Endothelial cell (in vitro differentiated cells): ENCODE data around the gene YWHAQ. TPM values are rescaled to one million over a fixed set of nuclear protein-coding genes. Genes with fewer than 3 reads are reported as not detected.
"Not testable (repeated sequence)": the region's sequence is repeated elsewhere in the genome, so short reads cannot be mapped to it uniquely, and the experiment has no call there.

Experiments
- DNase-seq: peaks from one replicate; pipeline ENCODE4 v3.0.0; 2021; ENCODE audit warnings: low spot score
- H3K27ac Mint-ChIP-seq: one replicate; pipeline ENCODE4 v1.8.0; 2021; ENCODE audit warnings: mixed read lengths, inconsistent platforms; ENCODE audit not compliant: unreplicated experiment
- H3K27me3 Mint-ChIP-seq: one replicate; pipeline ENCODE4 v1.8.0; 2021; ENCODE audit warnings: mild to moderate bottlenecking, moderate library complexity, mixed read lengths, inconsistent platforms; ENCODE audit not compliant: unreplicated experiment
- H3K36me3 Mint-ChIP-seq: one replicate; pipeline ENCODE4 v1.8.0; 2021; ENCODE audit warnings: mild to moderate bottlenecking, low read depth, mixed read lengths, inconsistent platforms; ENCODE audit not compliant: unreplicated experiment
- H3K4me1 Mint-ChIP-seq: one replicate; pipeline ENCODE4 v1.8.0; 2021; ENCODE audit warnings: mild to moderate bottlenecking, mixed read lengths, inconsistent platforms; ENCODE audit not compliant: unreplicated experiment
- H3K4me3 Mint-ChIP-seq: one replicate; pipeline ENCODE4 v1.8.0; 2021; ENCODE audit warnings: mild to moderate bottlenecking, mixed read lengths, inconsistent platforms; ENCODE audit not compliant: unreplicated experiment
- H3K9me3 Mint-ChIP-seq: one replicate; pipeline ENCODE4 v1.8.0; 2021; ENCODE audit warnings: mixed read lengths, inconsistent platforms; ENCODE audit not compliant: unreplicated experiment
- CTCF ChIP-seq: fragments of 200-600 bp; sonication (generic); IDR thresholded peaks from one replicate; pipeline ENCODE4 v1.5.0; 2021; ENCODE audit warnings: antibody characterized with exemption; ENCODE audit not compliant: unreplicated experiment
- total RNA-seq: library from RNA; stranded (reverse); fragmentation: NEBNext Ultra II Directional; extraction: Animal tissue kit (Norgen Biotek cat#: 25700); gene quantifications from one replicate; pipeline ENCODE4 v1.2.1, GENCODE V29; 2021; ENCODE audit not compliant: unreplicated experiment

YWHAQ gene
- total RNA-seq, 1 donor from 2014 or later: 268 TPM

GRCh38 chr2:9610781-9611548, 19.8 kb downstream of the YWHAQ start:
- peaks cover 1% of the 10 kb centered on the region for H3K27me3 Mint-ChIP-seq
- H3K4me3 Mint-ChIP-seq: no peak overlapping the region
- DNase-seq: no peak
- no peaks in the 10 kb centered on the region for H3K9me3 Mint-ChIP-seq
- TF ChIP-seq CTCF: no peak
- no peak overlapping the region for H3K27ac Mint-ChIP-seq
- peaks cover 11% of the 10 kb centered on the region for H3K4me1 Mint-ChIP-seq
- H3K36me3 Mint-ChIP-seq: peaks cover 7% of the 10 kb centered on the region

GRCh38 chr2:9608491-9608890, 22.3 kb downstream of the YWHAQ start:
- not testable (repeated sequence) for H3K4me3 Mint-ChIP-seq, H3K4me1 Mint-ChIP-seq, H3K27ac Mint-ChIP-seq, H3K27me3 Mint-ChIP-seq, DNase-seq, H3K36me3 Mint-ChIP-seq, H3K9me3 Mint-ChIP-seq

- Mint-ChIP-seq H3K27ac (no peak overlapping the region), H3K27me3 (no peaks in the 10 kb centered on the region), H3K9me3 (no peaks in the 10 kb centered on the region), H3K4me1 (no peaks in the 10 kb centered on the region), H3K4me3 (no peak overlapping the region), H3K36me3 (peaks cover 28% of the 10 kb centered on the region)
- TF ChIP-seq CTCF: no peak
- no peak for DNase-seq
Observed at GRCh38 chr2:9602412-9602811, 28.4 kb downstream of the YWHAQ start.

GRCh38 chr2:9601397-9601796, 29.4 kb downstream of the YWHAQ start:
- H3K9me3 Mint-ChIP-seq: no peaks in the 10 kb centered on the region
- H3K4me1 Mint-ChIP-seq: no peaks in the 10 kb centered on the region
- peaks cover 28% of the 10 kb centered on the region for H3K36me3 Mint-ChIP-seq
- H3K27ac Mint-ChIP-seq: no peak overlapping the region
- H3K4me3 Mint-ChIP-seq: no peak overlapping the region
- no peak for DNase-seq
- no peaks in the 10 kb centered on the region for H3K27me3 Mint-ChIP-seq
- no peak for TF ChIP-seq CTCF

GRCh38 chr2:9599430-9599829, 31.4 kb downstream of the YWHAQ start:
- no peak for TF ChIP-seq CTCF
- no peaks in the 10 kb centered on the region for H3K9me3 Mint-ChIP-seq
- H3K27ac Mint-ChIP-seq: no peak overlapping the region
- H3K4me3 Mint-ChIP-seq: peak overlapping the region; percentile 33
- DNase-seq: no peak
- no peaks in the 10 kb centered on the region for H3K4me1 Mint-ChIP-seq
- peaks cover 1% of the 10 kb centered on the region for H3K27me3 Mint-ChIP-seq
- peaks cover 28% of the 10 kb centered on the region for H3K36me3 Mint-ChIP-seq
